HPDE6-E6E7 (cell line): ENCODE results near the gene DYSF.

Experiments used
- DNase-seq: peaks from one replicate; pipeline ENCODE4 v3.0.0; 2011; ENCODE audit warnings: missing footprints; ENCODE audit errors: extremely low spot score

DYSF gene

GRCh38 chr2:71691747-71692441 lies 238.5 kb downstream of the DYSF start:
- no peak for DNase-seq

GRCh38 chr2:71692621-71693277 lies 239.4 kb downstream of the DYSF start:
- no peak for DNase-seq

- DNase-seq = no peak
These were observed 240.2 kb downstream of the DYSF start for GRCh38 chr2:71693286-71694270.

GRCh38 chr2:71694501-71695234 lies 241.3 kb downstream of the DYSF start:
- DNase-seq = no peak

GRCh38 chr2:71695235-71696120 lies 242.1 kb downstream of the DYSF start:
- no peak for DNase-seq

- DNase-seq = no peak
These were observed 243.0 kb downstream of the DYSF start for GRCh38 chr2:71696381-71696780.

GRCh38 chr2:71697106-71698004 lies 244.0 kb downstream of the DYSF start:
- DNase-seq = no peak

GRCh38 chr2:71699428-71699827 lies 246.1 kb downstream of the DYSF start:
- DNase-seq = no peak

GRCh38 chr2:71700041-71700657 lies 246.8 kb downstream of the DYSF start:
- DNase-seq = no peak

- DNase-seq = no peak
These were observed 247.5 kb downstream of the DYSF start for GRCh38 chr2:71700658-71701397.

GRCh38 chr2:71702071-71702970 lies 249.0 kb downstream of the DYSF start:
- DNase-seq = no peak

- DNase-seq = no peak
These were observed 249.9 kb downstream of the DYSF start for GRCh38 chr2:71702971-71703898.

- no peak for DNase-seq
These were observed 250.8 kb downstream of the DYSF start for GRCh38 chr2:71704131-71704561.

- DNase-seq = no peak
These were observed 251.3 kb downstream of the DYSF start for GRCh38 chr2:71704688-71705087.

- no peak for DNase-seq
These were observed 252.0 kb downstream of the DYSF start for GRCh38 chr2:71705171-71705960.
